ENCODE measurements around the gene DNAAF9. TPM values are rescaled to one million over a fixed set of nuclear protein-coding genes. Genes with fewer than 3 reads are reported as not detected.

DNAAF9 gene
- 5.2 to 7.3 TPM (median 6.4 TPM) in 5 replicates for total RNA-seq (2022; extraction: Qiagen RNA extraction)

DNA sequence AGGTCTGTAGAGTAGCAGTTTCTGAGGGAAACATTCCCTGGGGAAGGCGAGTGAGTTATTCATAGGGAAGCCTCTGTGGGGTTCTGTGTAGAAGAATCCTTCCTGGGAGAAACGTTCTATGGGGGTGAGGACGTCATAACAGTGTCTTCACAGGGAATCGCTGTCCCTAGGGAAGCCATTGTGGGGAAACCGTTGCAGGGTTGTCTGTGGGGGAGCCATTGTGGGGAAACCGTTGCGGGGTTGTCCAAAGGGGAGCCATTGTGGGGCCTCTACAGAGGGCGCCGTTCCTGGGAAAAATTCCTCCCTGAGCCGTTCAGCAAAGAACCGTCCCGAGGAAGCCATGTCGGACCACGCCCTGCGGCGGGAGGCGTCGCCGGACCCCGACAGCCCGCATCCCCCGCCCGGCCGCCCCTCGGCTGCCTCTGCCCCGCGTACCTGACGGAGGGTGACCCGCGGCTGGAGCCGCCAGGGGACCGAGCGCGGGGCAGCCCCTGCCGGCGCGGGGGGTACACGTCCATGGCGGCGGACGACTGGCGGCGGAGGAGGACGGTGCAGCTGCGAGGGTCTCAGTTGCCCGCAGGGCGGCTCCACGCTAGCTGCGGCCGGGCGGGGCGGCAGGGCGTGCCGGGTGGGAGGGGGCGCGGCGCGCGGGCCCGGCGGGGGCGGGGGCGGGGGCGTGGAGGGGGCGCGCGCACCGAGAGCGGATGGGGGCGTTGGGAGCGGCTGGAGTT is at the start of gene DNAAF9:
Gene DNAAF9 (minus strand): TSS at position 630 of the 731 bp plus-strand sequence. CDS start 112 bp downstream, at position 518.

Other genes with a start within 250 kb of the DNAAF9 start
- gene FASTKD5, start 247.8 kb downstream of the DNAAF9 start, total RNA-seq (2022; extraction: Qiagen RNA extraction), result 47.0 to 51.4 TPM (median 50.9 TPM) in 5 replicates
- 4.5 to 5.7 TPM (median 5.4 TPM) in 5 replicates for gene UBOX5, start 247.8 kb downstream of the DNAAF9 start, total RNA-seq (2022; extraction: Qiagen RNA extraction)
- 4.0 to 5.5 TPM (median 5.2 TPM) in 5 replicates for gene LZTS3, start 234.1 kb downstream of the DNAAF9 start, total RNA-seq (2022; extraction: Qiagen RNA extraction)
- 73.3 to 106 TPM (median 95.1 TPM) in 5 replicates for gene DDRGK1, start 203.0 kb downstream of the DNAAF9 start, total RNA-seq (2022; extraction: Qiagen RNA extraction)
- gene ITPA, start 198.2 kb downstream of the DNAAF9 start, total RNA-seq (2022; extraction: Qiagen RNA extraction), result 126 to 143 TPM (median 130 TPM) in 5 replicates
- 8.7 to 10.7 TPM (median 9.9 TPM) in 5 replicates for gene SLC4A11, start 168.5 kb downstream of the DNAAF9 start, total RNA-seq (2022; extraction: Qiagen RNA extraction)
- gene ATRN, start 63.3 kb upstream of the DNAAF9 start, total RNA-seq (2022; extraction: Qiagen RNA extraction), result 17.9 to 26.4 TPM (median 25.5 TPM) in 5 replicates

Data from A549 treated with Mapracorat at 1 μM for 4 hours (cell line).